SK-N-SH (cell line): ENCODE data around the gene PTCRA. TPM values are rescaled to one million over a fixed set of nuclear protein-coding genes. Genes with fewer than 3 reads are reported as not detected.

Source experiments
- CHD2 ChIP-seq: fragments of 150-350 bp; IDR thresholded peaks from 2 replicates; pipeline ENCODE4 v1.6.1; 2018; ENCODE audit warnings: low read length; ENCODE audit not compliant: partially characterized antibody
- CTCF ChIP-seq: fragments of 200-600 bp; sonication (generic); IDR thresholded peaks from 2 replicates; pipeline ENCODE4 v1.6.1; 2017; ENCODE audit warnings: antibody characterized with exemption, mild to moderate bottlenecking, moderate library complexity
- EZH2phosphoT487 ChIP-seq: fragments of 200-600 bp; sonication (generic); IDR thresholded peaks from 2 replicates; pipeline ENCODE4 v1.6.1; 2017; ENCODE audit warnings: low read depth, mixed run types, mild to moderate bottlenecking, antibody characterized with exemption, moderate library complexity, borderline replicate concordance
- FOXM1 ChIP-seq: IDR thresholded peaks from 2 replicates; pipeline ENCODE4 v1.4.0; 2012; ENCODE audit warnings: low read depth, mild to moderate bottlenecking
- GABPA ChIP-seq: IDR thresholded peaks from 2 replicates; pipeline ENCODE4 v1.4.0; 2012; ENCODE audit warnings: low read depth, mild to moderate bottlenecking
- GATA2 ChIP-seq: sonication (generic); formaldehyde crosslinking; IDR thresholded peaks from 2 replicates; pipeline ENCODE4 v1.5.0; 2020; ENCODE audit warnings: mild to moderate bottlenecking, missing genetic modification reagents
- JUND ChIP-seq: IDR thresholded peaks from 2 replicates; pipeline ENCODE4 v1.4.0; 2012
- MEF2A ChIP-seq: IDR thresholded peaks from 2 replicates; pipeline ENCODE4 v1.4.0; 2012; ENCODE audit warnings: low read depth, borderline replicate concordance
- NFIC ChIP-seq: IDR thresholded peaks from 2 replicates; pipeline ENCODE4 v1.4.0; 2012; ENCODE audit warnings: borderline replicate concordance
- NRF1 ChIP-seq: IDR thresholded peaks from 2 replicates; pipeline ENCODE4 v1.6.1; 2012; ENCODE audit warnings: low read depth, mild to moderate bottlenecking, low read length
- POLR2AphosphoS5 ChIP-seq: IDR thresholded peaks from 2 replicates; pipeline ENCODE4 v1.6.1; 2012; ENCODE audit warnings: low read depth, low read length
- RAD21 ChIP-seq: IDR thresholded peaks from 2 replicates; pipeline ENCODE4 v1.6.1; 2012; ENCODE audit warnings: mild to moderate bottlenecking, low read length
- REST ChIP-seq: IDR thresholded peaks from 2 replicates; pipeline ENCODE4 v1.6.1; 2012; ENCODE audit warnings: mild to moderate bottlenecking, low read depth, low read length, moderate library complexity
- RFX5 ChIP-seq: IDR thresholded peaks from 2 replicates; pipeline ENCODE4 v1.6.1; 2012; ENCODE audit warnings: mild to moderate bottlenecking, improper control_type of control experiment, low read length
- SMC3 ChIP-seq: IDR thresholded peaks from 2 replicates; pipeline ENCODE4 v1.6.1; 2012; ENCODE audit warnings: low read depth, low read length, improper control_type of control experiment
- TCF12 ChIP-seq: IDR thresholded peaks from 2 replicates; pipeline ENCODE4 v1.4.0; 2012
- TEAD4 ChIP-seq: IDR thresholded peaks from 2 replicates; pipeline ENCODE4 v1.4.0; 2012; ENCODE audit warnings: mild to moderate bottlenecking, borderline replicate concordance; ENCODE audit not compliant: insufficient read depth
- USF1 ChIP-seq: IDR thresholded peaks from 2 replicates; pipeline ENCODE4 v1.4.0; 2012; ENCODE audit warnings: low read depth, borderline replicate concordance
- USF2 ChIP-seq: fragments of 150-350 bp; IDR thresholded peaks from 2 replicates; pipeline ENCODE4 v1.6.1; 2017; ENCODE audit warnings: antibody characterized with exemption, low read length, low read depth, borderline replicate concordance
- polyA plus RNA-seq, 3 experiments: library from polyadenylated mRNA; depleted of rRNA; stranded (reverse); fragments of >200 nt; gene quantifications; 2 replicates each; pipeline ENCODE4 v1.2.3, GENCODE V29; 2012

The PTCRA gene
- polyA plus RNA-seq, 1 of the 3 experiments (the other 2 are of a cell fraction) = not detected

GRCh38 chr6:42929821-42930360 lies 14.0 kb downstream of the PTCRA start (continued):
- no peak for TF ChIP-seq CTCF
- TF ChIP-seq POLR2AphosphoS5 = no peak; the same call in 1 of the 2 replicates
- TF ChIP-seq TCF12 = no peak
- no peak for TF ChIP-seq SMC3
- 0 out of 2 replicates have a peak, but pooled peaks have one; percentile 5 for TF ChIP-seq NFIC
- no peak for TF ChIP-seq RAD21
- TF ChIP-seq USF1 = no peak
- no peak for TF ChIP-seq NRF1
- no peak for TF ChIP-seq TEAD4
- no peak for TF ChIP-seq FOXM1
- TF ChIP-seq JUND = peak; percentile 66
- no peak for TF ChIP-seq MEF2A
- no peak for TF ChIP-seq EZH2phosphoT487
- TF ChIP-seq USF2 = no peak
- no peak for TF ChIP-seq REST
- TF ChIP-seq CHD2 = peak; percentile 69
- no peak for TF ChIP-seq RFX5
- peak; percentile 14; the same call in 1 of the 2 replicates for TF ChIP-seq GABPA
- TF ChIP-seq GATA2 (CRISPR knock-in tag) = no peak; the same call in 1 of the 2 replicates
